Keratinocyte (primary cell): ENCODE measurements around the gene ATG10. TPM values are rescaled to one million over a fixed set of nuclear protein-coding genes. Genes with fewer than 3 reads are reported as not detected.
A peak's percentile ranks its signal among the peaks of the same experiment; 100 is the strongest.

Experiments
- DNase-seq: peaks from one replicate; pipeline ENCODE4 v3.0.0-alpha.2; 2011; ENCODE audit warnings: low read depth, missing footprints, low spot score
- FAIRE-seq: peaks from 2 replicates; lab custom pipeline; 2011; peaks lifted over from hg19 to GRCh38; lab: Jason Lieb, UNC
- H2AFZ ChIP-seq: 2 replicates; pipeline ENCODE4 v1.6.0; 2012; ENCODE audit warnings: low read length, control low read depth, inconsistent platforms; ENCODE audit not compliant: control insufficient read depth
- H3K27ac ChIP-seq: 2 replicates; pipeline ENCODE4 v1.5.1; 2011; ENCODE audit warnings: low read length; ENCODE audit not compliant: control insufficient read depth, insufficient read depth
- H3K27me3 ChIP-seq: 3 replicates; pipeline ENCODE4 v1.6.0; 2011; ENCODE audit warnings: low read length; ENCODE audit not compliant: control insufficient read depth, insufficient read depth; ENCODE audit errors: extremely low read depth
- H3K36me3 ChIP-seq, 2 experiments: 2 replicates in 1 of 2; 3 replicates in 1 of 2; pipeline ENCODE4 v1.5.1; 2011; ENCODE audit warnings: low read length in 2 of 2, mild to moderate bottlenecking in 1 of 2; ENCODE audit not compliant: control insufficient read depth in 2 of 2, insufficient read depth in 2 of 2; ENCODE audit errors: extremely low read depth in 1 of 2
- H3K4me1 ChIP-seq: 3 replicates; pipeline ENCODE4 v1.5.1; 2011; ENCODE audit warnings: low read length; ENCODE audit not compliant: control insufficient read depth, insufficient read depth; ENCODE audit errors: extremely low read depth
- H3K4me2 ChIP-seq: 3 replicates; pipeline ENCODE4 v1.6.0; 2011; ENCODE audit warnings: low read depth, low read length; ENCODE audit not compliant: control insufficient read depth, insufficient read depth; ENCODE audit errors: extremely low read depth
- H3K4me3 ChIP-seq, 3 experiments: fragments of 200-600 bp in 1 of 3; sonication (generic) in 1 of 3; 2 replicates in 2 of 3; 3 replicates in 1 of 3; pipeline ENCODE4 v1.5.1; 2011 to 2016; ENCODE audit warnings: low read length in 3 of 3, mild to moderate bottlenecking in 3 of 3, control low read depth in 2 of 3, inconsistent platforms in 1 of 3, low read depth in 1 of 3, mixed read lengths in 1 of 3, mixed run types in 1 of 3, moderate library complexity in 1 of 3; ENCODE audit not compliant: control insufficient read depth in 2 of 3, insufficient read depth in 2 of 3; ENCODE audit errors: extremely low read depth in 1 of 3
- H3K79me2 ChIP-seq: 2 replicates; pipeline ENCODE4 v1.6.0; 2012; ENCODE audit warnings: low read length; ENCODE audit not compliant: control insufficient read depth, insufficient read depth
- H3K9ac ChIP-seq: 3 replicates; pipeline ENCODE4 v1.6.0; 2011; ENCODE audit warnings: low read length; ENCODE audit not compliant: control insufficient read depth, insufficient read depth; ENCODE audit errors: extremely low read depth
- H3K9me1 ChIP-seq: 3 replicates; pipeline ENCODE4 v1.6.0; 2011; ENCODE audit warnings: low read length; ENCODE audit not compliant: control insufficient read depth, insufficient read depth; ENCODE audit errors: extremely low read depth
- H3K9me3 ChIP-seq: 2 replicates; pipeline ENCODE4 v1.5.1; 2012; ENCODE audit warnings: low read depth, low read length; ENCODE audit not compliant: control insufficient read depth
- H4K20me1 ChIP-seq: 3 replicates; pipeline ENCODE4 v1.6.0; 2011; ENCODE audit warnings: low read length; ENCODE audit not compliant: control insufficient read depth, insufficient read depth; ENCODE audit errors: extremely low read depth
- EZH2 ChIP-seq: IDR thresholded peaks from one replicate; pipeline ENCODE4 v1.6.1; 2012; ENCODE audit warnings: inconsistent platforms, mild to moderate bottlenecking, low read length, moderate library complexity
- dilution Hi-C: fragments of 300-500 bp; cut with MboI; formaldehyde crosslinking; loops from one replicate; pipeline ENCODE4 v1.7.0; 2020; ENCODE audit warnings: low sequenced_read_pairs; ENCODE audit not compliant: extremely low pct_ligation_motif_present
- polyA plus RNA-seq, 5 experiments: library from polyadenylated mRNA; depleted of rRNA in 3 of 5; stranded (reverse) in 3 of 5; stranded (forward) in 1 of 5; unstranded in 1 of 5; fragments of >200 nt; gene quantifications; 1 replicate in 1 of 5; 2 replicates in 3 of 5; 3 replicates in 1 of 5; pipeline versions ENCODE4 v1.2.1 to v1.2.3, GENCODE V29; 2011 to 2012; ENCODE audit warnings: missing spikeins in 2 of 5, low read depth in 1 of 5, low replicate concordance in 1 of 5
- TF ChIP-seq, protein P1 (sequence below), 3 experiments: IDR thresholded peaks in 1 of 3; conservative IDR thresholded peaks in 1 of 3; optimal IDR thresholded peaks in 1 of 3; 2 replicates in 2 of 3; 3 replicates in 1 of 3; pipeline versions ENCODE3 to v1.5.1; 2011; ENCODE audit warnings: low read length in 3 of 3, mild to moderate bottlenecking in 3 of 3, moderate library complexity in 2 of 3, control low read depth in 1 of 3, inconsistent platforms in 1 of 3; ENCODE audit not compliant: insufficient read depth in 2 of 3; ENCODE audit errors: extremely low read depth in 1 of 3

Gene ATG10
- polyA plus RNA-seq, 1 donor (not counting 4 experiments of a cell fraction or from before 2014, with no cell fraction given): 5.4 TPM

DNA sequence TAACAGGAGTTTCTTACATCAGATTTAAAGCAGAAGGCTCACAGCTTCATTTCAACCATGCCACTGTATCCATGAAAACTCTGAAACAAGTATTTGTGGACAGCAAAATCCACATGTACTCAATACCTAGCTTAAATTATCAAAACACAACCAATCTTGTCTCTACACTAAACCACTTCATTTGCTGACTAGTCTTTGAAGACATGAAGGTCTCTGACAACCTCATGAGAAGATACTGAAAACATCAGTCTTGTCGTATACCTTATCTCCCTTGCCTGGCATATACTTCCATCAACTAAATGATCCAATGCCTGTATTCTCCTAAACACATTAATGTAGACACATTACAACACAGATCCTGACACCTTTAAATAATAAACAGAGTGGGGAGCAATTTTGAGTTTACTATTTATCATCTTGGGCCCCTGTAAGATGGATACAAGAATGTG, 303.4 kb downstream of the ATG10 start:
- Histone ChIP-seq H3K36me3 (peaks cover 17 to 28% of the 10 kb centered on the region in 2 experiments), H3K4me2 (no peak overlapping the region), H3K27ac (no peak overlapping the region), H3K9me1 (no peaks in the 10 kb centered on the region), H4K20me1 (no peaks in the 10 kb centered on the region), H3K9ac (no peak overlapping the region), H2AFZ (no peak overlapping the region), H3K27me3 (no peaks in the 10 kb centered on the region), H3K79me2 (peaks cover 30% of the 10 kb centered on the region), H3K4me1 (peaks cover 10% of the 10 kb centered on the region), H3K9me3 (no peaks in the 10 kb centered on the region), H3K4me3 (no peak overlapping the region)
- FAIRE-seq: no peak
- dilution Hi-C loops: no loop called here
- no peak for DNase-seq
- TF ChIP-seq, protein P1, sequence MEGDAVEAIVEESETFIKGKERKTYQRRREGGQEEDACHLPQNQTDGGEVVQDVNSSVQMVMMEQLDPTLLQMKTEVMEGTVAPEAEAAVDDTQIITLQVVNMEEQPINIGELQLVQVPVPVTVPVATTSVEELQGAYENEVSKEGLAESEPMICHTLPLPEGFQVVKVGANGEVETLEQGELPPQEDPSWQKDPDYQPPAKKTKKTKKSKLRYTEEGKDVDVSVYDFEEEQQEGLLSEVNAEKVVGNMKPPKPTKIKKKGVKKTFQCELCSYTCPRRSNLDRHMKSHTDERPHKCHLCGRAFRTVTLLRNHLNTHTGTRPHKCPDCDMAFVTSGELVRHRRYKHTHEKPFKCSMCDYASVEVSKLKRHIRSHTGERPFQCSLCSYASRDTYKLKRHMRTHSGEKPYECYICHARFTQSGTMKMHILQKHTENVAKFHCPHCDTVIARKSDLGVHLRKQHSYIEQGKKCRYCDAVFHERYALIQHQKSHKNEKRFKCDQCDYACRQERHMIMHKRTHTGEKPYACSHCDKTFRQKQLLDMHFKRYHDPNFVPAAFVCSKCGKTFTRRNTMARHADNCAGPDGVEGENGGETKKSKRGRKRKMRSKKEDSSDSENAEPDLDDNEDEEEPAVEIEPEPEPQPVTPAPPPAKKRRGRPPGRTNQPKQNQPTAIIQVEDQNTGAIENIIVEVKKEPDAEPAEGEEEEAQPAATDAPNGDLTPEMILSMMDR (optimal IDR thresholded peaks at IDR 0.05 in 1 of 3, IDR thresholded peaks at IDR 0.05 in 1 of 3, conservative IDR thresholded peaks at IDR 0.05 in 1 of 3; ENCODE audit: extremely low read depth in 1 of 3, insufficient read depth in 2 of 3, low read length in 3 of 3): no peak
- no peak for TF ChIP-seq EZH2

DNA sequence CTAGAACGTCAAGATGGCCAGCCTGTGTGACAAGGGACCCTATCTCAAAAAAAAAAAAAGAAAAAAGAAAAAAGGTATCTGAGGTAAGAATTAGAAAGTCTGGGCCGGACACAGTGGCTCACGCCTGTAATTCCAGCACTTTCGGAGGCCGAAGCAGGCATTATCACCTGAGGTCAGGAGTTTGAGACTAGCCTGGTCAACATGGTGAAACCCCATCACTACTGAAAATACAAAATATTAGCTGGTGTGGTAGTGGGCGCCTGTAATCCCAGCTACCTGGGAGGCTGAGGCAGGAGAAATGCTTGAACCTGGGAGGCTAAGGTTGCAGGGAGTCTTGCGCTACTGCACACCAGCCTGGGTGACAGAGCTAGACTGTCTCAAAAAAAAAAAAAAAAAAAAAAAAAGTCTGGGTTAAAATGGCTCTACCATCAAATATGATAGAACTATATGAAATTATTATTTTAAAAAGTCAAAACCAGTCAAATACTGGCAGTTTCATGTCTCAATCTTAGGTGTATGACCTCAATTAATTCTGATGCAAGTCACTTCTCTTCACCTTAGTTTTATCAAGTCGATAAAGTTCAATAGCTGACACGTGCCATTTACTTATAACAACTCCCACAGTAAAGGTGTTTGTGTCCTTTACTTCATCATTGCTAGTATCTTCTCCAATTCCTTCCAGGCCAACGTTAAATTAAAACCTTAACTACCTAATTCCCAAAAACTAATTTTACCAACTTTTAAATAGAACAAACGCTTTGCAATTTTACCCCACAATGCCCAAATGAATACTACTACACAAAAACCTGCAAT, 305.2 kb downstream of the ATG10 start:
- DNase-seq (no peak), FAIRE-seq (no peak)
- Histone ChIP-seq H3K4me1 (peaks cover 10% of the 10 kb centered on the region), H3K79me2 (peaks cover 30% of the 10 kb centered on the region), H3K9ac (peak overlapping the region; percentile 97), H3K4me2 (peak overlapping the region; percentile 69), H4K20me1 (no peaks in the 10 kb centered on the region), H2AFZ (no peak overlapping the region), H3K9me3 (no peaks in the 10 kb centered on the region), H3K36me3 (peaks cover 17 to 28% of the 10 kb centered on the region in 2 experiments), H3K27ac (peak overlapping the region; percentile 93), H3K4me3 (peak overlapping the region; percentile 92 to 97 (median 93)), H3K27me3 (no peaks in the 10 kb centered on the region), H3K9me1 (no peaks in the 10 kb centered on the region)
- dilution Hi-C loops: no loop called here
- no peak for TF ChIP-seq EZH2
- TF ChIP-seq, protein P1 (optimal IDR thresholded peaks at IDR 0.05 in 1 of 3, IDR thresholded peaks at IDR 0.05 in 1 of 3, conservative IDR thresholded peaks at IDR 0.05 in 1 of 3; ENCODE audit: extremely low read depth in 1 of 3, insufficient read depth in 2 of 3, low read length in 3 of 3): no peak
